CD8-positive, alpha-beta memory T cell (primary cell): ENCODE results near the gene CFAP410. TPM values are rescaled to one million over a fixed set of nuclear protein-coding genes. Genes with fewer than 3 reads are reported as not detected.
"Not testable (repeated sequence)": the region's sequence is repeated elsewhere in the genome, so short reads cannot be mapped to it uniquely, and the experiment has no call there.

Source experiments
- CTCF ChIA-PET: fragments of 350-600 bp; sonication (Branson Sonifier 250); formaldehyde crosslinking; loops from one replicate; lab custom pipeline; 2021; ENCODE audit warnings: antibody characterized with exemption; lab: Charles Lee
- POLR2A ChIA-PET: fragments of 350-600 bp; sonication (Branson Sonifier 250); formaldehyde crosslinking; loops from one replicate; lab custom pipeline; 2021; ENCODE audit warnings: antibody characterized with exemption; lab: Charles Lee
- DNase-seq, 5 donors: peaks; one replicate each; pipeline versions ENCODE4 v3.0.0 to v3.0.0-alpha.2; 2020 to 2022; ENCODE audit warnings: mixed read lengths in 1 of 5
- H3K27ac ChIP-seq: one replicate; pipeline ENCODE4 v1.7.0; 2013; ENCODE audit warnings: low read depth, mild to moderate bottlenecking, low read length, moderate library complexity
- H3K27me3 ChIP-seq: 2 replicates; pipeline ENCODE4 v1.7.0; 2013; ENCODE audit warnings: low read length, mild to moderate bottlenecking; ENCODE audit not compliant: insufficient read depth, poor library complexity, severe bottlenecking
- H3K36me3 ChIP-seq: 2 replicates; pipeline ENCODE4 v1.7.0; 2013; ENCODE audit warnings: mild to moderate bottlenecking, low read length, moderate library complexity; ENCODE audit not compliant: insufficient read depth
- H3K4me1 ChIP-seq: 2 replicates; pipeline ENCODE4 v1.7.0; 2013; ENCODE audit warnings: mild to moderate bottlenecking, low read length, moderate library complexity; ENCODE audit not compliant: insufficient read depth
- H3K4me3 ChIP-seq: 2 replicates; pipeline ENCODE4 v1.7.0; 2013; ENCODE audit warnings: mild to moderate bottlenecking, low read length
- H3K9me3 ChIP-seq: 2 replicates; pipeline ENCODE4 v1.7.0; 2013; ENCODE audit warnings: mild to moderate bottlenecking, low read length
- H3K27ac Mint-ChIP-seq, 8 donors: one replicate each; pipeline ENCODE4 v1.8.0; 2020 to 2021; ENCODE audit warnings: mixed read lengths in 8 of 8, mild to moderate bottlenecking in 6 of 8, inconsistent platforms in 3 of 8, moderate library complexity in 3 of 8
- H3K27me3 Mint-ChIP-seq, 2 donors: one replicate each; pipeline ENCODE4 v1.8.0; 2020 to 2021; ENCODE audit warnings: mixed read lengths in 2 of 2, mild to moderate bottlenecking in 1 of 2, moderate library complexity in 1 of 2
- H3K36me3 Mint-ChIP-seq, 3 donors: one replicate each; pipeline ENCODE4 v1.8.0; 2020 to 2021; ENCODE audit warnings: mixed read lengths in 3 of 3, inconsistent platforms in 1 of 3, mild to moderate bottlenecking in 1 of 3
- H3K4me1 Mint-ChIP-seq, 3 donors: one replicate each; pipeline ENCODE4 v1.8.0; 2020 to 2021; ENCODE audit warnings: mixed read lengths in 3 of 3, inconsistent platforms in 1 of 3, mild to moderate bottlenecking in 1 of 3
- H3K4me3 Mint-ChIP-seq, 7 donors: one replicate each; pipeline ENCODE4 v1.8.0; 2020 to 2021; ENCODE audit warnings: mixed read lengths in 7 of 7, mild to moderate bottlenecking in 6 of 7, moderate library complexity in 4 of 7, inconsistent platforms in 2 of 7
- H3K9me3 Mint-ChIP-seq, 5 donors: one replicate each; pipeline ENCODE4 v1.8.0; 2020 to 2022; ENCODE audit warnings: mixed read lengths in 5 of 5, mild to moderate bottlenecking in 3 of 5, moderate library complexity in 2 of 5, inconsistent platforms in 1 of 5
- polyA plus RNA-seq: library from polyadenylated mRNA; unstranded; fragments of 300-500 nt; fragmentation: Illumina TruSeq; gene quantifications from one replicate; pipeline ENCODE4 v1.2.3, GENCODE V29; 2021
- total RNA-seq, 2 experiments: library from RNA; stranded (reverse); gene quantifications; one replicate each; pipeline ENCODE4 v1.2.3, GENCODE V29; 2021

The CFAP410 gene
- total and polyA plus RNA-seq, 3 experiments from 2014 or later = 17.6 to 36.4 (median 19.2) TPM

DNA sequence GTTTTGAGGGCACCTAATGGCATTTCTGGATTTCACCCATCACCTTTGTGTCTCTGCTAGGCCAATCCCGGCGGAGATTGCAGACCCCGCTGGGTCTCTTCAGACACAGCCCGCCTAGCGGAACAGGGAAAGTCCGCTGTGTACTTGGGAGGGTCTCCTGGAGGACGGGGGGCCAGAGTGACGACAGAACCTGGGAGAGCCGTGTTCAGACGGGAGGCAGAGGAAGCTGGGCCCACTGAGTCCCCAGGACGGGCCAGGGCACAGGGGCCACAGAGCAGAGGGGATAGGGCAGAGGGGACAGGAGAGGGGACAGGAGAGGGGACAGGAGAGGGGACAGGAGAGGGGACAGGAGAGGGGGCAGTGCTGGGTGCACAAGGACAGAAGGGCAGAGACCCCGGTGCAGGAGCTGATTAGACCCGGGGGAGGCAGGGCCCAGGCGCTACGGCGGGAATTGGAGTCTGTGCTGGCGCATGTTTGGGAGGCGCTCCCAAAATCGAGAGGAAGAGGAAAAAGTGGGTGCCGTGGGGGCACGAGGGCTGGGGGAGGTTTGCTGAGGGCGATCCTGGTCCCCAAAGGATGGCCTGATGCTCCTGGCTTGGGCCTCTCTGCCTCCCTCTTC, 26.9 kb upstream of the CFAP410 start:
- DNase-seq = peak in 1 of 5 donors; percentile 26
- CTCF ChIA-PET = no interaction called here
- POLR2A ChIA-PET = no interaction called here
- peaks cover 6% of the 10 kb centered on the region for H3K9me3 ChIP-seq
- no peaks in the 10 kb centered on the region for H3K27me3 ChIP-seq
- Mint-ChIP-seq H3K27me3 (peaks cover 0 to 6% of the 10 kb centered on the region in 2 donors), H3K36me3 (peaks cover 0 to 6% (median 2%) of the 10 kb centered on the region in 3 donors), H3K4me1 (no peaks in the 10 kb centered on the region), H3K4me3 (no peak overlapping the region), H3K9me3 (peaks cover 3 to 11% (median 9%) of the 10 kb centered on the region in 5 donors), H3K27ac (no peak overlapping the region)
- no peak overlapping the region for H3K4me3 ChIP-seq
- H3K36me3 ChIP-seq = no peaks in the 10 kb centered on the region
- H3K4me1 ChIP-seq = no peaks in the 10 kb centered on the region
- no peak overlapping the region for H3K27ac ChIP-seq

DNA sequence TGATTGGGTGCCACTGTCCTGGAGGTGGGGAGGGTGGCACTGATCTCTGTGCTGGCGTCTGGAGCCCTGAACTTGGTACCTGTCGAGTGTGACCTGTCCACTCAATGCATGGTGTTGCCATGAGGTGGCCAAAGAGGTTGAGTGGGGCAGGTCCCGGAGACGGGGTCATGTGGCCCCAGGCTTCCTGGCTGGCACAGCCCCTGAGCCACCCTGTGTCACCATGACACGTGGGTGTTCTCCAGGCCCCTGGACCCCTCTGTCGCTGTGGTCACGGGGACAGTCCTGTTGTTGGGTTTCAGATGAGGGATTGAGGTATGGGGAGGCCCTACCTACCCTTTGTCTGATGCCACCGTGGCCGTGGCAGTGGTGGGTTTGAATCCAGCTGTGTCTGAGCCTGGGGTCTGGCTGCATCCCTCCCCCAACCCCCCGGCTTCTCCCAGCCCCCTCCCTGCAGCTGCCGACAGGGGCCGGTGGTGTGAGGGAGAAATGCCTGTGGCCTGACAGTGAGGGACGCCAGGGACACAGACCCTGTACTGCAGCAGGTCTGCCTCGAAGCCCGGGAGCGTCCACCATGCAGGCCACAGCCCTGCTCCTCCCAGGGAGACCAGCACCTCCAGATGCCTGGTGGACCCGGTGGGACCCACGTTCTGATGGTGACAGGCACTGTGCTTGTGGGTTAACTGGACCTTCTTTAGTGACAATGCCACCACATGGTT, 26.2 kb upstream of the CFAP410 start:
- Mint-ChIP-seq H3K9me3 (peaks cover 3 to 11% (median 9%) of the 10 kb centered on the region in 5 donors), H3K36me3 (peaks cover 0 to 6% (median 2%) of the 10 kb centered on the region in 3 donors), H3K4me3 (no peak overlapping the region), H3K27me3 (peaks cover 0 to 10% of the 10 kb centered on the region in 2 donors), H3K27ac (no peak overlapping the region), H3K4me1 (no peaks in the 10 kb centered on the region)
- Histone ChIP-seq H3K27me3 (no peaks in the 10 kb centered on the region), H3K9me3 (peaks cover 6% of the 10 kb centered on the region), H3K27ac (no peak overlapping the region), H3K4me1 (no peaks in the 10 kb centered on the region), H3K4me3 (no peak overlapping the region), H3K36me3 (no peaks in the 10 kb centered on the region)
- ChIA-PET POLR2A (no interaction called here), CTCF (no interaction called here)
- peak in 1 of 5 donors; percentile 43 for DNase-seq

DNA sequence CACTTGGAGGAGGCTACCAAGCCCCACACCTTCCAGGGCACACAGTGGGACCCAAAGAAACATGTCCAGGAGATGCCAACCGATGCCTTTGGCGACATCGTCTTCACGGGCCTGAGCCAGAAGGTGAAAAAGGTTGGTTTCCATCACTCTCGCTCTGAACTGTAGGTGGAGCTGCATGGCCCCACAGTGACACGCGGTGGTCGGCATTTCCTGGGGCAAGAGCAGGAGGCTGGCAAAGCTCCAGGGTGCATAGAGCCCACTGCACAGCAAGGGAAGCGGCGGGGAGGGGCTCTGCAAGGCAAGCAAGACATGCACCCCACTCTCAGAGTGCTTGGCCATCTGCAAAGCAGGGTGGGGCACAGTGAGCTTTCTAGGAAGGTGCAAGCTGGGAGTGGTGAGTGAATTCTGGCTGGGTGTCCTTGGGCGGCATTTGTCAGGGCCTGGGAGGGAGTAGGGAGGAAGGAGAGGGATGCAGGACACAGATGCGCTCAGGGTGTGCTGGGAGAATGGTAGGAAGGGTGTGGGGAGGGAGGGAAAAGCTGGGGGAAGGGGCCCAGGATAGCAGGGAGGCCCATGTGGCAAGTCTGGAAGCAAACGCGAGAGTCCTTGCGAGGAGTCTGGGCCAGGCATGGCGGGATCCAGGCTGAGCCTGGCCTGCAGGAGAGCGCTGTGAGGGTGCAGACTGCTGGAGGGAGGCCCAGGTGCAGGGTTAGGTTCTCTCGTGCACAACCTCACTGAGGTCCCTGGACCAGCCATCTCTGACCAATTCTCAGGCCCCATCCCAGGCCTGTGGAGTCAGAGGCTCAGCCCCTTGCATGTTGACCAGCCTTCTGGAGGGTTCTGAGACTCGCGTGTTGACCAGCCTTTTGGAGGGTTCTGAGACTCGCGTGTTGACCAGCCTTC, 25.2 kb upstream of the CFAP410 start:
- H3K4me3 Mint-ChIP-seq = no peak overlapping the region
- DNase-seq = peak in 1 of 5 donors; percentile 36
- peaks cover 6% of the 10 kb centered on the region for H3K9me3 ChIP-seq
- H3K27me3 ChIP-seq = no peaks in the 10 kb centered on the region
- H3K27ac Mint-ChIP-seq = no peak overlapping the region
- no peaks in the 10 kb centered on the region for H3K36me3 ChIP-seq
- H3K9me3 Mint-ChIP-seq = peaks cover 3 to 11% (median 9%) of the 10 kb centered on the region in 5 donors
- no peak overlapping the region for H3K4me3 ChIP-seq
- ChIA-PET POLR2A (no interaction called here), CTCF (no interaction called here)
- no peaks in the 10 kb centered on the region for H3K4me1 ChIP-seq
- peaks cover 0 to 6% (median 2%) of the 10 kb centered on the region in 3 donors for H3K36me3 Mint-ChIP-seq
- no peaks in the 10 kb centered on the region for H3K4me1 Mint-ChIP-seq
- H3K27me3 Mint-ChIP-seq = peaks cover 0 to 10% of the 10 kb centered on the region in 2 donors
- no peak overlapping the region for H3K27ac ChIP-seq

- Histone ChIP-seq H3K27me3 (no peaks in the 10 kb centered on the region), H3K27ac (no peak overlapping the region), H3K4me1 (no peaks in the 10 kb centered on the region), H3K4me3 (no peak overlapping the region), H3K9me3 (peaks cover 6% of the 10 kb centered on the region), H3K36me3 (no peaks in the 10 kb centered on the region)
- Mint-ChIP-seq H3K36me3 (peaks cover 0 to 6% (median 2%) of the 10 kb centered on the region in 3 donors), H3K4me1 (no peaks in the 10 kb centered on the region), H3K27ac (no peak overlapping the region), H3K27me3 (peaks cover 0 to 10% of the 10 kb centered on the region in 2 donors), H3K4me3 (no peak overlapping the region), H3K9me3 (peaks cover 3 to 11% (median 9%) of the 10 kb centered on the region in 5 donors)
- no peak for DNase-seq
- CTCF ChIA-PET = no interaction called here
- POLR2A ChIA-PET = no interaction called here
These were observed 24.1 kb upstream of the CFAP410 start for GRCh38 chr21:44363278-44363677.

- H3K36me3 Mint-ChIP-seq, CTCF ChIA-PET, H3K4me3 ChIP-seq, H3K27me3 ChIP-seq, H3K4me1 Mint-ChIP-seq, H3K4me3 Mint-ChIP-seq, H3K27ac Mint-ChIP-seq, H3K4me1 ChIP-seq, DNase-seq, H3K9me3 ChIP-seq, H3K27ac ChIP-seq, H3K36me3 ChIP-seq, POLR2A ChIA-PET: not testable (repeated sequence)
- H3K27me3 Mint-ChIP-seq = peaks cover 0 to 10% of the 10 kb centered on the region in 2 donors
- H3K9me3 Mint-ChIP-seq = peaks cover 3 to 11% (median 9%) of the 10 kb centered on the region in 5 donors
These were observed 22.7 kb upstream of the CFAP410 start for GRCh38 chr21:44361903-44362302.

- no peak overlapping the region for H3K4me3 ChIP-seq
- peaks cover 3 to 11% (median 9%) of the 10 kb centered on the region in 5 donors for H3K9me3 Mint-ChIP-seq
- ChIA-PET POLR2A (no interaction called here), CTCF (no interaction called here)
- no peak for DNase-seq
- peaks cover 5% of the 10 kb centered on the region for H3K4me1 ChIP-seq
- H3K27me3 ChIP-seq = no peaks in the 10 kb centered on the region
- no peak overlapping the region for H3K27ac ChIP-seq
- peaks cover 0 to 6% (median 2%) of the 10 kb centered on the region in 3 donors for H3K36me3 Mint-ChIP-seq
- H3K4me3 Mint-ChIP-seq = no peak overlapping the region
- H3K4me1 Mint-ChIP-seq = peaks cover 6 to 9% (median 7%) of the 10 kb centered on the region in 3 donors
- H3K36me3 ChIP-seq = no peaks in the 10 kb centered on the region
- H3K27me3 Mint-ChIP-seq = peaks cover 0 to 10% of the 10 kb centered on the region in 2 donors
- H3K27ac Mint-ChIP-seq = no peak overlapping the region
- peaks cover 6% of the 10 kb centered on the region for H3K9me3 ChIP-seq
These were observed 21.0 kb upstream of the CFAP410 start for GRCh38 chr21:44360159-44360558.

- peaks cover 13% of the 10 kb centered on the region for H3K4me1 ChIP-seq
- ChIA-PET POLR2A (no interaction called here), CTCF (no interaction called here)
- Mint-ChIP-seq H3K4me3 (no peak overlapping the region), H3K9me3 (peaks cover 3 to 11% (median 9%) of the 10 kb centered on the region in 5 donors), H3K27ac (no peak overlapping the region), H3K4me1 (peaks cover 12 to 17% (median 13%) of the 10 kb centered on the region in 3 donors), H3K36me3 (peaks cover 0 to 6% (median 2%) of the 10 kb centered on the region in 3 donors), H3K27me3 (peaks cover 0 to 10% of the 10 kb centered on the region in 2 donors)
- no peak overlapping the region for H3K4me3 ChIP-seq
- H3K9me3 ChIP-seq = peaks cover 6% of the 10 kb centered on the region
- H3K36me3 ChIP-seq = no peaks in the 10 kb centered on the region
- no peaks in the 10 kb centered on the region for H3K27me3 ChIP-seq
- no peak overlapping the region for H3K27ac ChIP-seq
- no peak for DNase-seq
These were observed 20.2 kb upstream of the CFAP410 start for GRCh38 chr21:44359396-44359795.
